Esophagus squamous epithelium (tissue), 4 donors: ENCODE data around the gene SCD5.

Experiments
- POLR2A ChIP-seq, 4 donors: fragments of 450-650 bp; IDR thresholded peaks; one replicate each; pipeline ENCODE4 v1.6.1; 2017; ENCODE audit warnings: antibody characterized with exemption in 4 of 4, mild to moderate bottlenecking in 4 of 4, moderate library complexity in 3 of 4
- TF ChIP-seq, protein P1 (sequence below), 6 experiments: fragments of 450-650 bp in 4 of 6; fragments of 200-600 bp in 2 of 6; sonication (generic) in 2 of 6; IDR thresholded peaks; one replicate each; pipeline ENCODE4 v1.5.1; 2016 to 2019; ENCODE audit warnings: antibody characterized with exemption in 6 of 6, mild to moderate bottlenecking in 4 of 6, moderate library complexity in 4 of 6

DNA sequence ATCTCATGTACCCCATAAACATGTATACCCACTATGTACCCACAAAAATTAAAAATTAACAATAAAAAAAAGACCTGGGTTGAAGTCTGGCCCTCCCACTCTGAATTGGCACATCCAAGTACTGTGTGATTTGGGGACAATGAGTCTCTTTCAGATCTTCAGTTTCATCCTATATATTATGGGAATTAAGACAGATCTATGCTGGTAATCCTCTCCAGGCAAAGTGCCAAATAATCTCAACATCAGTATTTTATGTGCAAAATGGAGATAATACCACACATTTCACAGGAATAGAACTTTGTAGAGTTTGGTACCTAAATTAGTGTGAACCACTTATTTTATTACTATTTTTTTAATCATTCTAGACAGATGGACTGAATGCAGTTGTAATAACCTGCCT is 11.0 kb upstream of the SCD5 start:
- TF ChIP-seq, protein P1, sequence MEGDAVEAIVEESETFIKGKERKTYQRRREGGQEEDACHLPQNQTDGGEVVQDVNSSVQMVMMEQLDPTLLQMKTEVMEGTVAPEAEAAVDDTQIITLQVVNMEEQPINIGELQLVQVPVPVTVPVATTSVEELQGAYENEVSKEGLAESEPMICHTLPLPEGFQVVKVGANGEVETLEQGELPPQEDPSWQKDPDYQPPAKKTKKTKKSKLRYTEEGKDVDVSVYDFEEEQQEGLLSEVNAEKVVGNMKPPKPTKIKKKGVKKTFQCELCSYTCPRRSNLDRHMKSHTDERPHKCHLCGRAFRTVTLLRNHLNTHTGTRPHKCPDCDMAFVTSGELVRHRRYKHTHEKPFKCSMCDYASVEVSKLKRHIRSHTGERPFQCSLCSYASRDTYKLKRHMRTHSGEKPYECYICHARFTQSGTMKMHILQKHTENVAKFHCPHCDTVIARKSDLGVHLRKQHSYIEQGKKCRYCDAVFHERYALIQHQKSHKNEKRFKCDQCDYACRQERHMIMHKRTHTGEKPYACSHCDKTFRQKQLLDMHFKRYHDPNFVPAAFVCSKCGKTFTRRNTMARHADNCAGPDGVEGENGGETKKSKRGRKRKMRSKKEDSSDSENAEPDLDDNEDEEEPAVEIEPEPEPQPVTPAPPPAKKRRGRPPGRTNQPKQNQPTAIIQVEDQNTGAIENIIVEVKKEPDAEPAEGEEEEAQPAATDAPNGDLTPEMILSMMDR (IDR thresholded peaks at IDR 0.05) = no peak
- no peak for TF ChIP-seq POLR2A (IDR thresholded peaks at IDR 0.05)
